Pancreas (tissue), 10 donors: ENCODE results near the gene INHA. TPM values are rescaled to one million over a fixed set of nuclear protein-coding genes. Genes with fewer than 3 reads are reported as not detected.

Experiments used
- ATAC-seq, 4 donors: fragments of 200-7000 bp; cut with Tn5 transposase; one replicate each; pipeline versions ENCODE4 v1.8.0 to v1.9.1; 2020; ENCODE audit warnings: mild to moderate bottlenecking in 4 of 4, moderate library complexity in 4 of 4
- DNase-seq, 6 donors: peaks; one replicate each; pipeline ENCODE4 v3.0.0-alpha.2; 2020
- FAIRE-seq: peaks from 2 replicates; lab custom pipeline; 2012; peaks lifted over from hg19 to GRCh38; lab: Jason Lieb, UNC
- H3K27ac ChIP-seq, 4 donors: fragments of 200-600 bp; sonication (generic); 1 replicate in 3 of 4; 2 replicates in 1 of 4; pipeline versions ENCODE4 v1.5.0 to v1.8.0; 2020
- H3K27me3 ChIP-seq, 4 donors: fragments of 200-600 bp; one replicate each; pipeline ENCODE4 v1.8.0; 2021
- H3K36me3 ChIP-seq, 3 donors: fragments of 200-600 bp; sonication (generic) in 1 of 3; one replicate each; pipeline versions ENCODE4 v1.5.0 to v1.8.0; 2020 to 2021
- H3K4me1 ChIP-seq, 3 donors: fragments of 200-600 bp; one replicate each; pipeline ENCODE4 v1.8.0; 2021
- H3K4me3 ChIP-seq, 4 donors: fragments of 200-600 bp; sonication (generic) in 2 of 4; one replicate each; pipeline versions ENCODE4 v1.5.0 to v1.8.0; 2020 to 2021
- H3K9me3 ChIP-seq, 4 donors: fragments of 200-600 bp; one replicate each; pipeline ENCODE4 v1.8.0; 2021
- WGBS, 2 donors: extraction: QIAGEN DNeasy Blood & Tissue Kit; methylation state at CpG; one replicate each; pipeline ENCODE4 v1.1.7; 2013; 5-methylcytosine and 5-hydroxymethylcytosine counted together
- intact Hi-C, 3 donors: fragments of 100-400 bp; cut with DNase I; formaldehyde crosslinking; loops; one replicate each; pipeline versions ENCODE4 v1.11.1 to v1.14.2; 2022
- polyA plus RNA-seq, 2 donors: library from polyadenylated mRNA; stranded (reverse); fragments of 200-250 nt; gene quantifications; one replicate each; pipeline ENCODE4 v1.2.3, GENCODE V29; 2013
- total RNA-seq, 6 donors: library from RNA; stranded (reverse); fragmentation: NEBNext Ultra II Directional in 4 of 6; extraction: Animal tissue kit (Norgen Biotek cat#: 25700) in 4 of 6; gene quantifications; one replicate each; pipeline versions ENCODE4 v1.2.1 to v1.2.4, GENCODE V29; 2021 to 2023
- TF ChIP-seq, protein P1 (sequence below), 4 donors: fragments of 200-600 bp; sonication (generic) in 3 of 4; IDR thresholded peaks; one replicate each; pipeline versions ENCODE4 v1.5.0 to v1.8.0; 2021; ENCODE audit warnings: antibody characterized with exemption in 4 of 4
- donor health status: healthy with polysubstance abuse.
- donor health status: DM: no; HTN: no; CAD: no; lungs with moderate emphysema.
- donor health status: DM: no; HTN: no; CAD: no.
- donor health status: control.
- donor health status: control.
- donor health status: Bipolar disorder and iron deficiency.
- donor health status: DM: yes; HTN: yes; CAD: no.
- donor health status: DM: no; HTN: no; CAD: no.
- donor health status: DM: no; HTN: no; CAD: no.
- donor health status: DM: yes; HTN: yes; CAD: no.

Gene INHA
- total and polyA plus RNA-seq, 8 donors = 0.94 to 8.9 (median 3.9) TPM

DNA sequence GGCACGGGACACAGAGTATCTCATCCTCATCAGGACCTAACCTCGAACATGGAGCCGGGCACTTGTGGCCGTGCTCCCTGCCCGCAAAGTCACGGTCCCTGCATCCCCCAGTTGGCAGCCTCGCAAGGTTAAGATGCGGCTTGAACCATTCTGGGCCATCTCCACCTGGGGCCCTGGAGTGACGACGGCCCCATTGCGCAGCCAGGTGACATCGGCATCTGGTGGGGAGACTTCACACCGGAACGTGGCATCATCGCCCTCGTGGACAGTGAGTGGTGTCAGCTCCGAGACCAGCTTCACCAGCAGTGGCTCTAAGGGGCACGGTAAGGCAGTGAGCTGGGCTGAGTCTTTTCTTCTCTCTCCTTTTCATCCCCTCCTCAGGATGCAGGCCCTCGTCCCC, 15.7 kb upstream of the INHA start:
- WGBS, 2 donors = 94% methylated on average over 19 of the region's 19 CpGs
- TF ChIP-seq, protein P1, sequence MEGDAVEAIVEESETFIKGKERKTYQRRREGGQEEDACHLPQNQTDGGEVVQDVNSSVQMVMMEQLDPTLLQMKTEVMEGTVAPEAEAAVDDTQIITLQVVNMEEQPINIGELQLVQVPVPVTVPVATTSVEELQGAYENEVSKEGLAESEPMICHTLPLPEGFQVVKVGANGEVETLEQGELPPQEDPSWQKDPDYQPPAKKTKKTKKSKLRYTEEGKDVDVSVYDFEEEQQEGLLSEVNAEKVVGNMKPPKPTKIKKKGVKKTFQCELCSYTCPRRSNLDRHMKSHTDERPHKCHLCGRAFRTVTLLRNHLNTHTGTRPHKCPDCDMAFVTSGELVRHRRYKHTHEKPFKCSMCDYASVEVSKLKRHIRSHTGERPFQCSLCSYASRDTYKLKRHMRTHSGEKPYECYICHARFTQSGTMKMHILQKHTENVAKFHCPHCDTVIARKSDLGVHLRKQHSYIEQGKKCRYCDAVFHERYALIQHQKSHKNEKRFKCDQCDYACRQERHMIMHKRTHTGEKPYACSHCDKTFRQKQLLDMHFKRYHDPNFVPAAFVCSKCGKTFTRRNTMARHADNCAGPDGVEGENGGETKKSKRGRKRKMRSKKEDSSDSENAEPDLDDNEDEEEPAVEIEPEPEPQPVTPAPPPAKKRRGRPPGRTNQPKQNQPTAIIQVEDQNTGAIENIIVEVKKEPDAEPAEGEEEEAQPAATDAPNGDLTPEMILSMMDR (IDR thresholded peaks at IDR 0.05) = no peak
- Histone ChIP-seq H3K36me3 (no peaks in the 10 kb centered on the region), H3K4me1 (peaks cover 0 to 9% (median 4%) of the 10 kb centered on the region in 3 donors), H3K27ac (no peak overlapping the region), H3K9me3 (no peaks in the 10 kb centered on the region), H3K27me3 (no peaks in the 10 kb centered on the region), H3K4me3 (no peak overlapping the region)
- FAIRE-seq = no peak
- intact Hi-C loops = no loop called here
- ATAC-seq = no peak
- peak in 1 of 6 donors; percentile 51 for DNase-seq

DNA sequence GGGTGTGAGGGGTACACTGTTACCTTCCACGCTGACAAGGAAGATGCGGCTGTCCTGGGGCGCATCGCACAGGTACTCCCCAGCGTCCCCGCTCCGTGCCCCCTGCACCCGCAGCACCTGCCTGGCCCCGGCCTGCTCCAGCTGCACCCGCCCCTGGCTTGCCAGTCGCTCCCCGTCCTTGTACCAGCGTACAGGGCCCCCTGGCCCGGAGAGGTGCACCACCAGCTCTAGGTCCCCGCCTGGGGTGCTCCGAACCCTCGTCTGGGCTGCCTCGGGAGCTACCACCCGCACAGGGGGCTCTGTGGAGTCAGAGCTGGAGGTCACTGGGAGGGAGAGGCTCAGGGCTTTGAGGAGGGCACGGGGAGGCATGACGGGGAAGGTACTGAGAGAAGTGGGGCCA, 14.8 kb upstream of the INHA start:
- WGBS, 2 donors = 91 to 94% methylated on average over 18 to 21 of the region's 21 CpGs
- TF ChIP-seq, protein P1 (IDR thresholded peaks at IDR 0.05) = no peak
- Histone ChIP-seq H3K4me3 (no peak overlapping the region), H3K27me3 (no peaks in the 10 kb centered on the region), H3K36me3 (no peaks in the 10 kb centered on the region), H3K27ac (no peak overlapping the region), H3K4me1 (peaks cover 0 to 5% (median 0%) of the 10 kb centered on the region in 3 donors), H3K9me3 (no peaks in the 10 kb centered on the region)
- FAIRE-seq (no peak), DNase-seq (peak in 1 of 6 donors; percentile 79), ATAC-seq (no peak)
- intact Hi-C loops = no loop called here

DNA sequence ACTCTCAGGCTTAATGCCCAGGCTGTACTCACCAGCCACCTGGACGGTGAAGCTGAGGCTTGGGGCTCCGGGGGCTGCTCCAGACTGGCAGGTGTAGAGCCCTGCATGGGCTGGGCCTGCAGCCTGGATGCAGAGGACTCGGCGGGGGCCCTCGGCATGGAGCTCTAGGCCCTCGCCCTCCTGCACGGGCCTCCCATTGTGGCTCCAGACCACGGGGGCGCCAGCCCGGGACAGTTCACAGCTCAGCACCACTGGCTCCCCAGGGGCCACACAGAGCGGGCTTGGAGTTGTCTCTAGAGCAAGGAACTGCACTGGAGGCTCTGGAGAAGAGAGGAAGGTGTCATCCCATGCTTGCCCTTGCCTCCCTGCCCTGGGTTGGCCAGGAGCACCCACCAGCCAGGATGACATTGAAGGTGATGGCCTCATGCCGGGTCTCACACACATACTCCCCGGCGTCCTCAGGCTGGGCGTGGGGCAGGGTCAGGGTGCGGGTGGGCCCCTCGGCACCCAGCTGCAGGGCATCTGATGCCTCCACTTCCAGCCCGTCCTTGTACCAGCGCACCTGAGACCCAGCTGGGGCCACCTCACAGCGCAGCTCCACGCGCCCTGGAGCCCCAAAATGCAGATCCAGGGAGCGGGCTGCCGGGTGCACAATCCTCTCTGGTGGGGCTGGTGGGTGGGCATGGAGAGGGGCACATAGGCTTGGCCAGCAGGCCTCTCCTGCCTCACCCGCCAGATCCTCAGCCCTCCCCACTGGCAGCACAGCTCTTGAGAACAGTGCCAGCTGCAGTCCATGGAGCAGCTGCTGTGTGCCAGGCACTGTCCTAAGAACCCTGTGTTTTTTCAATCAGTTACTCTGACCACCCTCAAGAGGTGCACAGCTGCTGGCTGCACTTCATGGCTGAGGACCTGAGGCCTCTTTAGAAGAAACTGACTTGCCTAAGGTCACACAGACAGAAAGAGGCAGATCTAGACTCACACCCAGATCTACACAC, 14.0 kb upstream of the INHA start:
- no peaks in the 10 kb centered on the region for H3K27me3 ChIP-seq
- WGBS, 2 donors = 87 to 89% methylated on average over 25 of the region's 25 CpGs
- TF ChIP-seq, protein P1 (IDR thresholded peaks at IDR 0.05) = no peak
- no peak overlapping the region for H3K27ac ChIP-seq
- DNase-seq (peak in 4 of 6 donors; percentile 54 to 79 (median 72)), FAIRE-seq (no peak), ATAC-seq (peak; percentile 57 to 76 (median 72))
- H3K4me1 ChIP-seq = peaks cover 0 to 2% (median 0%) of the 10 kb centered on the region in 3 donors
- no peaks in the 10 kb centered on the region for H3K9me3 ChIP-seq
- intact Hi-C loops = no loop called here
- peaks cover 0 to 2% (median 0%) of the 10 kb centered on the region in 3 donors for H3K36me3 ChIP-seq
- H3K4me3 ChIP-seq = no peak overlapping the region

DNA sequence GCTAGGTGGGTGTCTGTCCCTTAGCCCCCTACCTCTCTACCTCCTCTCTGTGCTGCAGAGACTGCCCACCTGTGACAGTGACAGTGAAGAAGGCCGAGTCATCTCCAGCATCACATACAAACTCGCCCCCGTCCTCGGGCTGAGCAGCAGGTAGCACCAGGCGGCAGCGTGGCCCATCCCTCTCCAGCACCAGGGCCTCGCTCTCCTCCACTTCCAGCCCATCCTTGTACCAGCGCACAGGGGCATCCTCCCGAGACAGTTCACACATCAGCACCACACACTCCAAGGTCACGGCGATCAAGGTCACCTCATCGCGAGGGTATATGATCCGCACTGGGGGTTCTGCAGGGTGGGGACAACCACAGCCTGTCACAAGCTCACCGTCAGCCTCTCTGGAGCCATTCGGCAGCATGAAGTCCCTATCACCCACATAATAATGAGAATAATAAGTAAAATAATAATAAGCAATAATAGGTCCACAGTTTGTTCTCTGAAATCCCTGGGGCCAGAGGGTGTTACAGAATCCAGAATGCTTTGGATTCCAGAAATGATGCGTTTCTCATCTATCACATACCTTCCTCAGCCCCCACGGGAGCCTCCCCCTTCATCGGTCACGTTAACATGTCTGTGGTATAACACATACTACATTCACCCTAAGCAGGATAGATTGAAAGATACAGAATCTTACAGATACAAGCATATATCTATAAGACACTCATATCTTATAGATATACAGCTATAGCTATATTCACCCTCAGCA, 12.8 kb upstream of the INHA start:
- H3K9me3 ChIP-seq = no peaks in the 10 kb centered on the region
- H3K36me3 ChIP-seq = peaks cover 0 to 5% (median 2%) of the 10 kb centered on the region in 3 donors
- intact Hi-C loops = no loop called here
- DNase-seq = peak in 2 of 6 donors; percentile 12 to 36
- no peak overlapping the region for H3K27ac ChIP-seq
- H3K4me1 ChIP-seq = no peaks in the 10 kb centered on the region
- TF ChIP-seq, protein P1 (IDR thresholded peaks at IDR 0.05) = no peak
- 83 to 85% methylated on average over 19 to 20 of the region's 20 CpGs for WGBS, 2 donors
- FAIRE-seq = no peak
- no peaks in the 10 kb centered on the region for H3K27me3 ChIP-seq
- no peak for ATAC-seq
- H3K4me3 ChIP-seq = no peak overlapping the region
